Sigmoid colon (tissue), 7 donors: ENCODE data around the gene GPATCH8. TPM values are rescaled to one million over a fixed set of nuclear protein-coding genes. Genes with fewer than 3 reads are reported as not detected.

Source experiments
- DNase-seq: peaks from one replicate; pipeline ENCODE4 v3.0.0-alpha.2; 2019
- H3K27ac ChIP-seq, 4 donors: fragments of 200-600 bp; sonication (generic); one replicate each; pipeline ENCODE4 v1.5.1; 2016 to 2019; ENCODE audit warnings: mild to moderate bottlenecking in 1 of 4
- H3K27me3 ChIP-seq, 3 donors: fragments of 200-600 bp; sonication (generic); one replicate each; pipeline ENCODE4 v1.5.1; 2019; ENCODE audit warnings: mild to moderate bottlenecking in 1 of 3
- H3K36me3 ChIP-seq, 4 donors: fragments of 200-600 bp; sonication (generic); one replicate each; pipeline ENCODE4 v1.5.1; 2016 to 2019
- H3K4me1 ChIP-seq, 4 donors: fragments of 200-600 bp; sonication (generic); one replicate each; pipeline ENCODE4 v1.5.1; 2017 to 2019
- H3K4me3 ChIP-seq, 4 donors: fragments of 200-600 bp; sonication (generic); one replicate each; pipeline ENCODE4 v1.5.1; 2017 to 2019; ENCODE audit warnings: mild to moderate bottlenecking in 2 of 4, moderate library complexity in 1 of 4
- H3K9me3 ChIP-seq, 4 donors: fragments of 200-600 bp in 3 of 4; sonication (generic) in 3 of 4; one replicate each; pipeline versions ENCODE4 v1.5.1 to v1.6.1; 2013 to 2019
- EP300 ChIP-seq, 4 donors: sonication (generic); formaldehyde crosslinking; IDR thresholded peaks; one replicate each; pipeline ENCODE4 v1.6.1; 2017; ENCODE audit warnings: antibody characterized with exemption in 4 of 4
- POLR2A ChIP-seq, 2 donors: fragments of 450-650 bp; IDR thresholded peaks; one replicate each; pipeline ENCODE4 v1.6.1; 2016; ENCODE audit warnings: antibody characterized with exemption in 2 of 2, mild to moderate bottlenecking in 2 of 2, moderate library complexity in 2 of 2
- POLR2AphosphoS5 ChIP-seq, 4 donors: sonication (generic); formaldehyde crosslinking; IDR thresholded peaks; one replicate each; pipeline ENCODE4 v1.6.1; 2017; ENCODE audit warnings: antibody characterized with exemption in 4 of 4
- WGBS, 2 donors: extraction: QIAGEN DNeasy Blood & Tissue Kit; methylation state at CpG; one replicate each; pipeline ENCODE4 v1.1.7; 2013; 5-methylcytosine and 5-hydroxymethylcytosine counted together
- intact Hi-C: fragments of 100-400 bp; cut with DNase I; formaldehyde crosslinking; loops from one replicate; pipeline ENCODE4 v1.15.1; 2023
- polyA plus RNA-seq, 3 donors: library from polyadenylated mRNA; stranded (reverse); fragments of 200-250 nt; gene quantifications; one replicate each; pipeline ENCODE4 v1.2.3, GENCODE V29; 2013
- total RNA-seq, 4 donors: library from RNA; depleted of rRNA; stranded (reverse); fragments of >200 nt; gene quantifications; one replicate each; pipeline ENCODE4 v1.1.0, GENCODE V29; 2016
- TF ChIP-seq, protein P1 (sequence below), 4 experiments: fragments of 450-650 bp in 3 of 4; fragments of 200-600 bp in 1 of 4; IDR thresholded peaks; one replicate each; pipeline ENCODE4 v1.5.1; 2016 to 2019; ENCODE audit warnings: antibody characterized with exemption in 4 of 4, mild to moderate bottlenecking in 3 of 4, moderate library complexity in 2 of 4
- donor health status: healthy with polysubstance abuse.
- donor health status: Bipolar disorder and iron deficiency.
- donor health status: healthy.

The GPATCH8 gene
- total and polyA plus RNA-seq, 7 donors = 4.8 to 43.2 (median 27.5) TPM

DNA sequence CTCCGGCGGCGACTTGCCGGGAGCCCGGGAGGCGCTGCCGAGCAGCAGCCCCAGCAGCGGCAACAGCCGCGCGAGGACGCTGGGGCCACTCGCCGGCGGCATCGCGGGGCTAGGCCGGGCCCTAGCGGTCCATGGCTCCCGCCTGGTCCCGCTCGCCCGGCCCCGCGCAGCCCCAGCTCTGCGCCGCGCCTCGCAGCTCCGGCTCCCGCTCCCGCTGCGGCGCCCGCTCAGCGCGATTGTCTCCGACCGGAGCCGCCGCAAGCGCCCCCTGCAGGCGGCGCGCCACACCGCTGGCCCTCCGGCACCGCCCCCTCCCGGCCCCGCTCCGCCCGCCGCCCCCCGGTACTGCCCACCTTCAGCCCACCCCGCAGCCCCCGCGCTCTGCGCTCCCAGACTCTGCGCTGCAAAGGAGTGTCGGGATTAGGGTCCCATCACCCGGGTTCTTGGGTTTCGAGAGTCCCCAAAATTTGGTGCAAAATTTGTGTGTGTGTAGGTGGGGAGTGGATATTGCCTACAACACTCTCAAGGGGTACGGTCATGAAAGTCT lies 139.5 kb downstream of the GPATCH8 start, which contains the start of gene FAM171A2:
FAM171A2 (minus strand) TSS at position 241 of the 547 bp plus-strand sequence; CDS start at position 102, 139 bp downstream.
- intact Hi-C loops = no loop called here
- Histone ChIP-seq H3K27ac (peak within 1 kb of the TSS in 3 of 4 donors; percentile 22 to 43 (median 28)), H3K9me3 (no peaks in the 10 kb centered on the region), H3K27me3 (peaks cover 0 to 18% (median 0%) of the 10 kb centered on the region in 3 donors), H3K4me1 (peaks cover 0 to 23% (median 17%) of the 10 kb centered on the region in 4 donors), H3K4me3 (peak within 1 kb of the TSS; percentile 36 to 69 (median 54)), H3K36me3 (no peaks in the 10 kb centered on the region)
- WGBS, 2 donors = 1% methylated on average over 63 of the region's 63 CpGs
- DNase-seq = no peak
- no peak for TF ChIP-seq EP300 (IDR thresholded peaks at IDR 0.05)
- no peak for TF ChIP-seq POLR2AphosphoS5 (IDR thresholded peaks at IDR 0.05)
- TF ChIP-seq, protein P1, sequence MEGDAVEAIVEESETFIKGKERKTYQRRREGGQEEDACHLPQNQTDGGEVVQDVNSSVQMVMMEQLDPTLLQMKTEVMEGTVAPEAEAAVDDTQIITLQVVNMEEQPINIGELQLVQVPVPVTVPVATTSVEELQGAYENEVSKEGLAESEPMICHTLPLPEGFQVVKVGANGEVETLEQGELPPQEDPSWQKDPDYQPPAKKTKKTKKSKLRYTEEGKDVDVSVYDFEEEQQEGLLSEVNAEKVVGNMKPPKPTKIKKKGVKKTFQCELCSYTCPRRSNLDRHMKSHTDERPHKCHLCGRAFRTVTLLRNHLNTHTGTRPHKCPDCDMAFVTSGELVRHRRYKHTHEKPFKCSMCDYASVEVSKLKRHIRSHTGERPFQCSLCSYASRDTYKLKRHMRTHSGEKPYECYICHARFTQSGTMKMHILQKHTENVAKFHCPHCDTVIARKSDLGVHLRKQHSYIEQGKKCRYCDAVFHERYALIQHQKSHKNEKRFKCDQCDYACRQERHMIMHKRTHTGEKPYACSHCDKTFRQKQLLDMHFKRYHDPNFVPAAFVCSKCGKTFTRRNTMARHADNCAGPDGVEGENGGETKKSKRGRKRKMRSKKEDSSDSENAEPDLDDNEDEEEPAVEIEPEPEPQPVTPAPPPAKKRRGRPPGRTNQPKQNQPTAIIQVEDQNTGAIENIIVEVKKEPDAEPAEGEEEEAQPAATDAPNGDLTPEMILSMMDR (IDR thresholded peaks at IDR 0.05) = peak in 1 of 4 experiments; percentile 79
- TF ChIP-seq POLR2A (IDR thresholded peaks at IDR 0.05) = no peak

DNA sequence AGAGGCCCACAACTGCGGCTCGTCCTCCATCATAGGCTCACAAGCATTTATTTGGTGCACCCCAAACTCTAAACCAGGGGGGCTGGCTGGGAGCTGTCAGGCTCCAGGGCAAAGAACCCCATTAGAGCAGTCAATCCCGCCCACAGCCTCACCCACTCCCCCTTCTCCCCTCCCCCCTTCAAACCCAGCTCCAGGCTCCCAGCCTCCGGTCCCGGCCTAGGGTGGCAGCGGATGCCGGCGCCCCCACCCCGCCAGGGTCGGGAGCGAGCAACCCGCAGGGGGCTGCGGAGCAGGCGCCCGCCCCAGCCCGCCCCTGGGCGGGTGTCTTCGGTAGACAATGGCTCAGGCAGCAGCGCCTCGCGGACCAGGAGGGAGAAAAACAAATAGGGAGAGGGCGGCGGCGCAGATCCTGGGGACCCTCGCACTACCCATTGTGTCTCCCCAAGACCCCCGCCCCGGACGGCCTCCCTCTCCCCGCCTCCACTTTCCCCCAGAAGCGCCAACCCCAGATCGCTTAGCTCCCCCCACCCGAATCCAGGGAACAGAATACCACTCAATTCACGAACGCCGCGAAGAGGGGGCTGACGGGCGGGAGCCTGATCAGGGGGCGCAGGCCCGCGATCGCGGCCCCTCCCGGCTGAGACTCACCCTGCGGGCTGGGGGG lies 140.1 kb downstream of the GPATCH8 start:
- Histone ChIP-seq H3K27me3 (peaks cover 0 to 18% (median 0%) of the 10 kb centered on the region in 3 donors), H3K4me1 (peaks cover 0 to 23% (median 17%) of the 10 kb centered on the region in 4 donors), H3K36me3 (no peaks in the 10 kb centered on the region), H3K9me3 (no peaks in the 10 kb centered on the region), H3K27ac (peak overlapping the region in 3 of 4 donors; percentile 22 to 43 (median 28)), H3K4me3 (peak overlapping the region; percentile 36 to 69 (median 54))
- intact Hi-C loops = no loop called here
- DNase-seq = no peak
- WGBS, 2 donors = 1% methylated on average over 45 of the region's 45 CpGs
- TF ChIP-seq POLR2AphosphoS5 (IDR thresholded peaks at IDR 0.05) = no peak
- TF ChIP-seq EP300 (IDR thresholded peaks at IDR 0.05) = no peak
- TF ChIP-seq, protein P1 (IDR thresholded peaks at IDR 0.05) = no peak
- no peak for TF ChIP-seq POLR2A (IDR thresholded peaks at IDR 0.05)

DNA sequence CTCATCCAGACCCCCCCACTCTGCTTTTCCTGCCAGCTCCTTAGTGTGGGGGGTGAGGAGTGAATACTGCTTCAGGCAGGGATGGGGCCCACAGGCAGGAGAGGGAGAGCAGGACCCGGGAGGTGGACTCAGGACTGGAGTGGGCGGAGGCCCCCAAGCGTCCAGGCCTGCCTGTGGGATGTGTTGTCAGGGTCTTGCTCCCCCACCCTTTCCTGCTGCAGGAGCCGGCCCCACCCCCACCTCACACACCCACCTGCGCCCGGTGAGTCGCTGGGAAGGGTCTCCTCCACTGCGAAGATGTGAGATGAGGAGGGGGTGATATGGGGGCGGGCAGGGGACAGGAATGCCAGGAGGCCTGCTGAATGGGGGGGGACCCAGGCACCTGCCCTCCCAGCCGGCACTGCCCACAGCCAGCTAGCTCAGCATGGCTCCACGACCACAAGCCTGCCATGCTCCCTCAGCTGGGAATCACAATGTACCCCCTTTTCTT lies 140.7 kb downstream of the GPATCH8 start:
- TF ChIP-seq EP300 (IDR thresholded peaks at IDR 0.05) (no peak), POLR2AphosphoS5 (IDR thresholded peaks at IDR 0.05) (no peak), POLR2A (IDR thresholded peaks at IDR 0.05) (no peak)
- TF ChIP-seq, protein P1 (IDR thresholded peaks at IDR 0.05) = no peak
- no peak overlapping the region for H3K27ac ChIP-seq
- H3K27me3 ChIP-seq = peaks cover 0 to 18% (median 0%) of the 10 kb centered on the region in 3 donors
- peak overlapping the region in 3 of 4 donors; percentile 54 to 69 (median 54) for H3K4me3 ChIP-seq
- no peak for DNase-seq
- H3K4me1 ChIP-seq = peaks cover 0 to 23% (median 17%) of the 10 kb centered on the region in 4 donors
- intact Hi-C loops = no loop called here
- H3K36me3 ChIP-seq = no peaks in the 10 kb centered on the region
- WGBS, 2 donors = 19 to 28% methylated on average over 11 of the region's 11 CpGs
- no peaks in the 10 kb centered on the region for H3K9me3 ChIP-seq

DNA sequence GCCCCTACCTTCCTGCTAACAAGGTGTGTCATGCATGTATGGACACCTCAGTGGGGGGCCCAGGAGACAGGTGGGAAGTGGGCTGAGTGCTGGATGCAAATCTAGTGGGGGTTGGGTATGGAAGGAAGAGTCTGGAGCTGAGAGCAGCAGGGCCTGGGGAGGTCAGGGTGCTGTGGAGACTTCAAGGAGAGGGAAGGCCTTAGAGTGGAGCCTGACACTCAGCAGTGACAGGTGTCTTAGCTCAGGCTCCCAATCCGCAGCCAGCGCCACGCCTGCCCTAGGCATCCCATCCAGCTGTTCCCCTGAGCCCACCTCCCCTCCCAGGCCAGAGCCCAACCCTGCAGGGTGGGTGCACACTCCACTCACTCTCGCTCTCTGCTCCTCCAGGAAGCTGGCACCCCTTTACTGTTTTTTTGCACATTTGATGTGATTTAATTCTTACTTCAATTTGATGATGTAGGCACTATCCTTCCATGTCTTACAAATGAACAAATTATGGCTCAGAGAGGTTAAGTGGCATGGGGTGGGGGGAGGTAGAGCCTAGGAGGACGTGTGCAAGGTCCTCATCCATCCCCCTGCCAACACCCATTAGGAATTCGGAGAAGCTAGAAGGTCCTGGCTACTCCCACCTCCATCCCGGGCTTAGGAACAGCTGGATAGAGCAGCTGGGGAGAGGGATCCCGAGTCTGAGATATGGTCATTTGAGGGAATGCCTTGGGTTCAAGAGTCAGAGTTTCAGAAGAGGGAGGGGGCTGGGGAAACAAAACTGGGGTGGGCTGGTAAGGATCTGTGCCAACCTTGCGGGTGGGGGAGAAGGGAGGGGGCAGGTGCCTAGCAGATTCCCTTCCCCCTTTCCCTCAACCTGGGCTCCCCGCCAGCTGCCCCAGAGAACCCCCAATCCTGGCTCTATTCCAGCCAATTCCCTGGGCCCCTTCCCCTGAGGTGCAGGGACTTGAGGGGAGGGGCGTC lies 141.6 kb downstream of the GPATCH8 start:
- no peak for TF ChIP-seq POLR2A (IDR thresholded peaks at IDR 0.05)
- no peak for TF ChIP-seq POLR2AphosphoS5 (IDR thresholded peaks at IDR 0.05)
- TF ChIP-seq EP300 (IDR thresholded peaks at IDR 0.05) = no peak
- TF ChIP-seq, protein P1 (IDR thresholded peaks at IDR 0.05) = no peak
- Histone ChIP-seq H3K4me3 (no peak overlapping the region), H3K9me3 (no peaks in the 10 kb centered on the region), H3K4me1 (peaks cover 0 to 23% (median 17%) of the 10 kb centered on the region in 4 donors), H3K27ac (no peak overlapping the region), H3K27me3 (peaks cover 0 to 18% (median 0%) of the 10 kb centered on the region in 3 donors), H3K36me3 (no peaks in the 10 kb centered on the region)
- intact Hi-C loops = no loop called here
- no peak for DNase-seq
- WGBS, 2 donors = 28 to 57% methylated on average over 11 of the region's 11 CpGs
